Kidney (tissue), 14 donors: Measurements from ENCODE around the gene ATP2C2. TPM values are rescaled to one million over a fixed set of nuclear protein-coding genes. Genes with fewer than 3 reads are reported as not detected.
A peak's percentile ranks its signal among the peaks of the same experiment; 100 is the strongest.

Source experiments
- DNase-seq, 5 donors: peaks; one replicate each; pipeline ENCODE4 v3.0.0-alpha.2; 2013 to 2020
- FAIRE-seq: peaks from 2 replicates; lab custom pipeline; 2012; peaks lifted over from hg19 to GRCh38; lab: Jason Lieb, UNC
- H3K27ac ChIP-seq, 2 donors: one replicate each; pipeline ENCODE4 v1.7.0; 2013; ENCODE audit warnings: low read depth in 2 of 2, low read length in 2 of 2, inconsistent platforms in 1 of 2
- H3K27me3 ChIP-seq: one replicate; pipeline ENCODE4 v1.7.1; 2013; ENCODE audit warnings: low read length, inconsistent platforms; ENCODE audit not compliant: control insufficient read depth, insufficient read depth
- H3K36me3 ChIP-seq, 3 donors: one replicate each; pipeline versions ENCODE4 v1.7.0 to v1.7.1; 2013; ENCODE audit warnings: low read length in 3 of 3, control low read depth in 1 of 3, inconsistent platforms in 1 of 3; ENCODE audit not compliant: insufficient read depth in 3 of 3, control insufficient read depth in 2 of 3
- H3K4me1 ChIP-seq, 3 donors: one replicate each; pipeline versions ENCODE4 v1.7.0 to v1.7.1; 2013; ENCODE audit warnings: low read length in 3 of 3, inconsistent platforms in 1 of 3, low read depth in 1 of 3; ENCODE audit not compliant: control insufficient read depth in 2 of 3, insufficient read depth in 2 of 3
- H3K4me3 ChIP-seq, 3 donors: one replicate each; pipeline versions ENCODE4 v1.7.0 to v1.8.1; 2013; ENCODE audit warnings: low read length in 3 of 3, control low read depth in 1 of 3, inconsistent platforms in 1 of 3
- H3K9ac ChIP-seq, 3 donors: one replicate each; pipeline versions ENCODE4 v1.7.0 to v1.7.1; 2013; ENCODE audit warnings: low read length in 3 of 3, control low read depth in 1 of 3, inconsistent platforms in 1 of 3
- H3K9me3 ChIP-seq, 3 donors: one replicate each; pipeline versions ENCODE4 v1.7.0 to v1.7.1; 2013; ENCODE audit warnings: low read length in 3 of 3, control low read depth in 1 of 3, inconsistent platforms in 1 of 3; ENCODE audit not compliant: control insufficient read depth in 2 of 3, insufficient read depth in 1 of 3
- CTCF ChIP-seq: IDR thresholded peaks from 3 replicates; pipeline ENCODE4 v1.5.1; 2012; ENCODE audit warnings: mild to moderate bottlenecking, moderate library complexity, borderline replicate concordance; ENCODE audit not compliant: insufficient read depth; ENCODE audit errors: extremely low read depth
- intact Hi-C: fragments of 100-400 bp; cut with DNase I; formaldehyde crosslinking; loops from one replicate; pipeline ENCODE4 v1.11.1; 2022
- polyA plus RNA-seq: library from polyadenylated mRNA; stranded (reverse); fragments of 350-450 nt; fragmentation: Illumina TruSeq; extraction: RNeasy Lipid Tissue Mini Kit (QIAGEN cat#74804); gene quantifications from one replicate; pipeline ENCODE4 v1.2.3, GENCODE V29; 2014; ENCODE audit warnings: low read depth, low replicate concordance; ENCODE audit not compliant: insufficient read depth
- total RNA-seq: library from RNA; stranded (reverse); fragmentation: NEBNext Ultra II Directional; extraction: Animal tissue kit (Norgen Biotek cat#: 25700); gene quantifications from one replicate; pipeline ENCODE4 v1.2.1, GENCODE V29; 2021
- donor health status: control.
- donor health status: control.
- donor health status: control.
- donor health status: control.
- donor health status: control.
- donor health status: DM: yes; HTN: yes; CAD: no.
- donor health status: Normal renal cell carcinoma (clear cell type).

The ATP2C2 gene
- total and polyA plus RNA-seq, 2 donors from 2014 or later: 2.2 to 2.6 TPM

DNA sequence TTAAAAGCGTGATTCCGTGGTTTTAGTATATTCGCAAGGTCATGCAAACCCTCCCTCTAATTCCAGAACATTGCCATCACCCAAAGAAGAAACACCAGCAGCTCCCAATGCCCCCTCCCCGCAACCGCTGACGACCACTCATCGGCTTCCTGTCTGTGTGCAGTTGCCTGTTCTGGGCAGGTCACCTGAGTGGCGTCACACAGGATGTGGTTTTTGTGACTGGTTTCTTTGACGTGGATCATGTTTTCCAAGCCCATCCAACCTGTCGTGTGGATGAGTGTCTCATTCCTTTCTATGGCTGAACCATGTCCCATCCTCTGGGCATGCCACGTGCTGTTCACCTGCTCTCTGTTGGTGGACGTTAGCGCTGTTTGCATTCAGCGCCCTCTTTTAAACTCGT lies 8.2 kb upstream of the ATP2C2 start:
- no peak for TF ChIP-seq CTCF
- Histone ChIP-seq H3K27me3 (no peaks in the 10 kb centered on the region), H3K4me1 (peaks cover 0 to 20% (median 12%) of the 10 kb centered on the region in 3 donors), H3K36me3 (no peaks in the 10 kb centered on the region), H3K4me3 (no peak overlapping the region), H3K9me3 (no peaks in the 10 kb centered on the region), H3K27ac (no peak overlapping the region), H3K9ac (no peak overlapping the region)
- FAIRE-seq: no peak
- DNase-seq: peak in 1 of 5 donors; percentile 50
- intact Hi-C loops: no loop called here

DNA sequence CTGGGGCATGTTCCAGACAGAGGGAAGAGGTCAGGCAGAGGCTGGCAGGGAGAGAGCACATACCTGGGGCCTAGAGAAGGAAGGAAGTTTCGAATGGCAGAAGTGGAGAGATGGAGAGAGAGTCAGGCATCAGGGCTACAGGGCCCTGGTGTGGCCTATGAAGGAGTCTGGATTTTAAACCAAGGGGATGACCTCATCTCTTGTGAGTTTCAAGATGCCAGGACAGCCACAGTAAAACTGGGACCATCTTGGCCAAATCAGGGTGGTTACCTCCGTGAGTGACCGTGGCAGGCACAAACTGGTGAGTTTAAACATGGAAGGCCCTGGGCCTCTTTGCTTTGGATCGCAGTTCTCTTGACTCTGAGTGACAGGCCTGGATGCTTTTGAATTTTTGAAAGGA lies 7.6 kb upstream of the ATP2C2 start:
- intact Hi-C loops: no loop called here
- TF ChIP-seq CTCF: no peak
- Histone ChIP-seq H3K4me1 (peaks cover 0 to 20% (median 12%) of the 10 kb centered on the region in 3 donors), H3K27me3 (no peaks in the 10 kb centered on the region), H3K4me3 (no peak overlapping the region), H3K9ac (no peak overlapping the region), H3K27ac (no peak overlapping the region), H3K36me3 (no peaks in the 10 kb centered on the region), H3K9me3 (no peaks in the 10 kb centered on the region)
- FAIRE-seq (no peak), DNase-seq (peak in 1 of 5 donors; percentile 4)

- Histone ChIP-seq H3K4me1 (peaks cover 0 to 20% (median 12%) of the 10 kb centered on the region in 3 donors), H3K36me3 (no peaks in the 10 kb centered on the region), H3K9ac (no peak overlapping the region), H3K4me3 (no peak overlapping the region), H3K27me3 (no peaks in the 10 kb centered on the region), H3K27ac (peak overlapping the region in 1 of 2 donors; percentile 32), H3K9me3 (no peaks in the 10 kb centered on the region)
- TF ChIP-seq CTCF: no peak
- FAIRE-seq (no peak), DNase-seq (peak in 1 of 5 donors; percentile 43)
- intact Hi-C loops: no loop called here
Observed at GRCh38 chr16:84361546-84361945, 6.8 kb upstream of the ATP2C2 start.

GRCh38 chr16:84362471-84362941 lies 5.8 kb upstream of the ATP2C2 start:
- H3K9ac ChIP-seq: no peak overlapping the region
- DNase-seq: peak in 2 of 5 donors; percentile 24 to 35
- H3K4me1 ChIP-seq: peaks cover 0 to 11% (median 9%) of the 10 kb centered on the region in 3 donors
- no peak overlapping the region for H3K4me3 ChIP-seq
- H3K36me3 ChIP-seq: no peaks in the 10 kb centered on the region
- peaks cover 5% of the 10 kb centered on the region for H3K27me3 ChIP-seq
- intact Hi-C loops: no loop called here
- no peak overlapping the region for H3K27ac ChIP-seq
- TF ChIP-seq CTCF: no peak
- FAIRE-seq: no peak
- no peaks in the 10 kb centered on the region for H3K9me3 ChIP-seq
